HEK293 (cell line): ENCODE results near the gene ABCC3.
A peak's percentile ranks its signal among the peaks of the same experiment; 100 is the strongest.

Source experiments
- CTCF ChIA-PET: fragments of 350-600 bp; formaldehyde crosslinking; extraction: SDS; loops from one replicate; lab custom pipeline; 2021; ENCODE audit warnings: antibody characterized with exemption; lab: Yijun Ruan, JAX
- POLR2A ChIA-PET: fragments of 300-600 bp; formaldehyde crosslinking; extraction: SDS; loops from one replicate; lab custom pipeline; 2020; ENCODE audit warnings: antibody characterized with exemption, inconsistent platforms; lab: Yijun Ruan, JAX
- H3K27ac ChIP-seq: fragments of 200-500 bp; sonication (Bioruptor generic); 2 replicates; pipeline ENCODE4 v1.5.1; 2014; ENCODE audit warnings: low read depth, low read length, control low read depth, inconsistent platforms; ENCODE audit errors: extremely low read depth
- H3K36me3 ChIP-seq, 2 experiments: fragments of 200-500 bp in 1 of 2; sonication (Bioruptor generic) in 1 of 2; 1 replicate in 1 of 2; 2 replicates in 1 of 2; pipeline ENCODE4 v1.5.1; 2014 to 2017; ENCODE audit warnings: inconsistent platforms in 2 of 2, low read length in 2 of 2; ENCODE audit not compliant: control insufficient read depth in 2 of 2, insufficient read depth in 1 of 2
- H3K4me1 ChIP-seq: fragments of 200-500 bp; sonication (Bioruptor generic); 2 replicates; pipeline ENCODE4 v1.5.1; 2014; ENCODE audit warnings: mild to moderate bottlenecking, low read length, inconsistent platforms; ENCODE audit not compliant: control insufficient read depth, insufficient read depth
- H3K4me3 ChIP-seq: 2 replicates; pipeline ENCODE4 v1.5.1; 2011; ENCODE audit warnings: low read depth, mild to moderate bottlenecking, control low read depth, low read length, moderate library complexity
- H3K9me3 ChIP-seq: fragments of 200-500 bp; sonication (Bioruptor generic); 2 replicates; pipeline ENCODE4 v1.5.1; 2014; ENCODE audit warnings: low read depth, low read length, inconsistent platforms; ENCODE audit not compliant: control insufficient read depth, insufficient read depth
- EGR2 ChIP-seq: fragments of 450-650 bp; formaldehyde crosslinking; IDR thresholded peaks from 2 replicates; pipeline ENCODE4 v1.5.1; 2016; ENCODE audit warnings: low read depth, missing biosample characterization, missing genetic modification characterization
- IKZF3 ChIP-seq: fragments of 450-650 bp; IDR thresholded peaks from 2 replicates; pipeline ENCODE4 v1.5.0; 2018; ENCODE audit warnings: missing biosample characterization, mild to moderate bottlenecking, missing genetic modification characterization, moderate library complexity
- ZBTB20 ChIP-seq: fragments of 450-650 bp; formaldehyde crosslinking; IDR thresholded peaks from 2 replicates; pipeline ENCODE4 v1.5.1; 2016; ENCODE audit warnings: missing biosample characterization, missing genetic modification characterization
- ZFHX2 ChIP-seq: fragments of 450-650 bp; formaldehyde crosslinking; conservative IDR thresholded peaks from 2 replicates; pipeline ENCODE4 v1.5.1; 2016; ENCODE audit warnings: missing biosample characterization, missing genetic modification characterization
- ZNF157 ChIP-seq: fragments of 450-650 bp; formaldehyde crosslinking; IDR thresholded peaks from 2 replicates; pipeline ENCODE4 v1.5.1; 2016; ENCODE audit warnings: missing biosample characterization, missing genetic modification characterization
- ZNF2 ChIP-seq: fragments of 450-650 bp; formaldehyde crosslinking; IDR thresholded peaks from 2 replicates; pipeline ENCODE4 v1.5.1; 2016; ENCODE audit warnings: missing biosample characterization, missing genetic modification characterization
- ZNF341 ChIP-seq: fragments of 450-650 bp; formaldehyde crosslinking; IDR thresholded peaks from 2 replicates; pipeline ENCODE4; 2016; ENCODE audit warnings: low read depth, missing biosample characterization, missing genetic modification characterization
- ZNF350 ChIP-seq: fragments of 450-650 bp; formaldehyde crosslinking; IDR thresholded peaks from 2 replicates; pipeline ENCODE4 v1.5.0; 2017; ENCODE audit warnings: missing biosample characterization, mild to moderate bottlenecking, missing genetic modification characterization
- ZNF776 ChIP-seq: fragments of 450-650 bp; formaldehyde crosslinking; IDR thresholded peaks from 2 replicates; pipeline ENCODE4 v1.5.0; 2017; ENCODE audit warnings: missing biosample characterization, missing genetic modification characterization, borderline replicate concordance
- TF ChIP-seq, protein P1 (sequence below): fragments of 450-650 bp; formaldehyde crosslinking; conservative IDR thresholded peaks from 2 replicates; pipeline ENCODE4 v1.5.1; 2016; ENCODE audit warnings: low read depth, missing biosample characterization, missing genetic modification characterization
- TF ChIP-seq, protein P2 (sequence below): fragments of 450-650 bp; formaldehyde crosslinking; IDR thresholded peaks from 2 replicates; pipeline ENCODE4 v1.5.1; 2016; ENCODE audit warnings: missing biosample characterization, missing genetic modification characterization
- TF ChIP-seq, protein P3 (sequence below): fragments of 450-650 bp; formaldehyde crosslinking; IDR thresholded peaks from 2 replicates; pipeline ENCODE4 v1.5.1; 2017; ENCODE audit warnings: missing biosample characterization, missing genetic modification characterization

Gene ABCC3

DNA sequence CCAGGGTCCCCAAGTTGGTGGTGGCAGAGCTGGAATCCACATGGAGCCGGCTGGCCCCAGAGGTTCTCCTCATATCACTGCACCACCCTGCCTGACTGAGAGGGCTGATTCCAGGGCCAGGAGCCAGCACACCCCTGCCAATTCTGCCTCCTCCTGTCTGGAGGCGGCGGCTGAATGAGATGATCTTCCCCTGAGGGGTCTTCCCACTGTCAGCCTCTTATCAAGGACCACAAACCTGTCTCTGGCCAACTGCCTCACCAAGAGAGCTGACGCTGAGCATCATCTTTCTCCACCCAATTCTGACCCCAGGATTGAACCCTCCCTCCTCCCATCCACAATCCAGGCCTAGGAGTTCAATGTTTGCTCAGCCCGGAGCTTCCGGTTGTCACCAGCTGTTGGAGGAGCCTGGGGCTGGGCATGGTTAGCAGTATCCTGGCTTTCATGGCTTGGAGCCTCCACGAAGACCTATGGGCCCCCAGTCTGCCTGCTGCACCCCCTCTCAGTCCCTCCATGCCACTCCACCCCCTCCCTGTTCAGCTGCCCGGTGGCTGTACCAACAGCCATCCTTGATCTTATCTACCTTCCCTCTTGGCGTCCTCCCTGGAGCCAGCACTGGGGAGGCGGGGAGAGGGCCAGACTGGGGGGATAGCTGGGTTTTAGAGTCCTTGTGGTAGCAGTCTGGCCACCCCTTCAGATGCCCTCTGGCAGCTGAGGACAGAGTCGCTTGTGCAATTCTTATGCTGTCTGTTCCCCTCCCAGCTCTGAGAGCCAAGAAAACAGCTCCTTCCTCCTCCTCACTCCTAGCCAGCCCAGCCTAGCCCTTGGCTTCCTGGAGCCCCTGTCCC lies 25.6 kb downstream of the ABCC3 start:
- ChIA-PET CTCF (interaction anchor here (0.8 to 3.4 kb wide), 4 partner anchors 32 to 110 kb away, joined by 3 to 13 read pairs (median 6); no protein-coding TSS in a partner anchor), POLR2A (no interaction called here)
- no peaks in the 10 kb centered on the region for H3K36me3 ChIP-seq
- no peak overlapping the region for H3K4me3 ChIP-seq
- no peaks in the 10 kb centered on the region for H3K9me3 ChIP-seq
- no peak overlapping the region for H3K27ac ChIP-seq
- no peaks in the 10 kb centered on the region; the same call in 1 of the 2 replicates for H3K4me1 ChIP-seq
- no peak for TF ChIP-seq ZNF350 (tag by site-specific recombination)
- TF ChIP-seq EGR2, result peak; percentile 61; the same call in 1 of the 2 replicates
- peak; percentile 56; the same call in 1 of the 2 replicates for TF ChIP-seq ZFHX2 (tag by site-specific recombination)
- TF ChIP-seq ZBTB20 (tag by site-specific recombination), result 0 out of 2 replicates have a peak, but pooled peaks have one; percentile 31

DNA sequence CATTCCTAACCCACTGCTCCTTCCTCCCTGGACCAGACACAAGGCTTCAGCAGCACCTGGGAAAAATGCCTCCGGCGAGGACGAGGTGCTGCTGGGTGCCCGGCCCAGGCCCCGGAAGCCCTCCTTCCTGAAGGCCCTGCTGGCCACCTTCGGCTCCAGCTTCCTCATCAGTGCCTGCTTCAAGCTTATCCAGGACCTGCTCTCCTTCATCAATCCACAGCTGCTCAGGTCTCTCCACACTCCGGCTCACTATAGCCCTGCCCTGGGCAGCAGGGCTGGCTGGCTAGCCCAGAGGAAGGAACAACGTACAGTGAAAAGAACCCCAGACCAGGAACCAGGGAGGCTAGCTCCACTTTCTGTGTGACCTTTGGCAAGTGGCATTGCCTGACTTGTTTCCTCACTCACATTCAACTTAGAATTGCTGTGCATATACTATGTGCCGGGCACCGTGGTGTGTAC lies 26.2 kb downstream of the ABCC3 start:
- H3K9me3 ChIP-seq, result no peaks in the 10 kb centered on the region
- TF ChIP-seq, protein P1, sequence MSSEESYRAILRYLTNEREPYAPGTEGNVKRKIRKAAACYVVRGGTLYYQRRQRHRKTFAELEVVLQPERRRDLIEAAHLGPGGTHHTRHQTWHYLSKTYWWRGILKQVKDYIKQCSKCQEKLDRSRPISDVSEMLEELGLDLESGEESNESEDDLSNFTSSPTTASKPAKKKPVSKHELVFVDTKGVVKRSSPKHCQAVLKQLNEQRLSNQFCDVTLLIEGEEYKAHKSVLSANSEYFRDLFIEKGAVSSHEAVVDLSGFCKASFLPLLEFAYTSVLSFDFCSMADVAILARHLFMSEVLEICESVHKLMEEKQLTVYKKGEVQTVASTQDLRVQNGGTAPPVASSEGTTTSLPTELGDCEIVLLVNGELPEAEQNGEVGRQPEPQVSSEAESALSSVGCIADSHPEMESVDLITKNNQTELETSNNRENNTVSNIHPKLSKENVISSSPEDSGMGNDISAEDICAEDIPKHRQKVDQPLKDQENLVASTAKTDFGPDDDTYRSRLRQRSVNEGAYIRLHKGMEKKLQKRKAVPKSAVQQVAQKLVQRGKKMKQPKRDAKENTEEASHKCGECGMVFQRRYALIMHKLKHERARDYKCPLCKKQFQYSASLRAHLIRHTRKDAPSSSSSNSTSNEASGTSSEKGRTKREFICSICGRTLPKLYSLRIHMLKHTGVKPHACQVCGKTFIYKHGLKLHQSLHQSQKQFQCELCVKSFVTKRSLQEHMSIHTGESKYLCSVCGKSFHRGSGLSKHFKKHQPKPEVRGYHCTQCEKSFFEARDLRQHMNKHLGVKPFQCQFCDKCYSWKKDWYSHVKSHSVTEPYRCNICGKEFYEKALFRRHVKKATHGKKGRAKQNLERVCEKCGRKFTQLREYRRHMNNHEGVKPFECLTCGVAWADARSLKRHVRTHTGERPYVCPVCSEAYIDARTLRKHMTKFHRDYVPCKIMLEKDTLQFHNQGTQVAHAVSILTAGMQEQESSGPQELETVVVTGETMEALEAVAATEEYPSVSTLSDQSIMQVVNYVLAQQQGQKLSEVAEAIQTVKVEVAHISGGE (tag by site-specific recombination), result no peak
- no peak for TF ChIP-seq ZNF157 (tag by site-specific recombination)
- H3K4me3 ChIP-seq, result no peak overlapping the region
- POLR2A ChIA-PET, result interaction anchor here (0.7 to 1.3 kb wide), 2 partner anchors 9 to 13 kb away, joined by 3 to 4 read pairs; no protein-coding TSS in a partner anchor
- no peaks in the 10 kb centered on the region; the same call in 1 of the 2 replicates for H3K4me1 ChIP-seq
- H3K27ac ChIP-seq, result no peak overlapping the region
- CTCF ChIA-PET, result interaction anchor here (0.8 to 3.4 kb wide), 4 partner anchors 30 to 110 kb away, joined by 3 to 13 read pairs (median 5); no protein-coding TSS in a partner anchor
- H3K36me3 ChIP-seq, result no peaks in the 10 kb centered on the region

DNA sequence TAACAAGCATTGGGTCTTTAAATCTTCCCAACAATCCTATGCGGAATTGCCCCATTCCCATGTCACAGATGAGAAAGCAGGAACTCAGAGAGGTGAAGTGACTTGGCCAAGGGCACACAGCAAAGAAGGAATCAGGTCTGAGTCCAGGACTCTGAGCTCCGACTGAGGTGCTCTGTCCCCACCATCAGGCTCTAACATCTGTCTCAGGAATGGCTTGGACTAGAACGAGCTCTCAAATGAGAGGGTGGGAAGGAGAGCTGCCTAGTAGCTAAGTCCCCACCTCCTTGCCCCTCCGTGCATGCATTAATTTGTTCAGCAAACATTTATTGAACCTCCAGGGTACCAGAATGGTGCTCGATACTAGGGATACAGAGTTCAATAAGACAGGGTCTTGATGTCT lies 26.7 kb downstream of the ABCC3 start:
- no peak overlapping the region for H3K4me3 ChIP-seq
- CTCF ChIA-PET, result interaction anchor here (0.5 to 3.4 kb wide), 6 partner anchors 30 to 111 kb away, joined by 3 to 13 read pairs (median 5); no protein-coding TSS in a partner anchor
- H3K9me3 ChIP-seq, result no peaks in the 10 kb centered on the region
- no peak overlapping the region for H3K27ac ChIP-seq
- POLR2A ChIA-PET, result interaction anchor here (0.7 to 1.3 kb wide), 3 partner anchors 8 to 13 kb away, joined by 3 to 4 read pairs (median 4); no protein-coding TSS in a partner anchor
- H3K36me3 ChIP-seq, result no peaks in the 10 kb centered on the region
- TF ChIP-seq ZNF776 (tag by site-specific recombination), result no peak
- TF ChIP-seq ZNF2 (tag by site-specific recombination), result no peak
- TF ChIP-seq, protein P2, sequence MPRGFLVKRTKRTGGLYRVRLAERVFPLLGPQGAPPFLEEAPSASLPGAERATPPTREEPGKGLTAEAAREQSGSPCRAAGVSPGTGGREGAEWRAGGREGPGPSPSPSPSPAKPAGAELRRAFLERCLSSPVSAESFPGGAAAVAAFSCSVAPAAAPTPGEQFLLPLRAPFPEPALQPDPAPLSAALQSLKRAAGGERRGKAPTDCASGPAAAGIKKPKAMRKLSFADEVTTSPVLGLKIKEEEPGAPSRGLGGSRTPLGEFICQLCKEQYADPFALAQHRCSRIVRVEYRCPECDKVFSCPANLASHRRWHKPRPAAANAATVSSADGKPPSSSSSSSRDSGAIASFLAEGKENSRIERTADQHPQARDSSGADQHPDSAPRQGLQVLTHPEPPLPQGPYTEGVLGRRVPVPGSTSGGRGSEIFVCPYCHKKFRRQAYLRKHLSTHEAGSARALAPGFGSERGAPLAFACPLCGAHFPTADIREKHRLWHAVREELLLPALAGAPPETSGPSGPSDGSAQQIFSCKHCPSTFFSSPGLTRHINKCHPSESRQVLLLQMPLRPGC (tag by site-specific recombination), result no peak
- TF ChIP-seq IKZF3, result no peak
- no peak for TF ChIP-seq ZNF341 (tag by site-specific recombination)
- TF ChIP-seq ZFHX2 (tag by site-specific recombination), result no peak
- TF ChIP-seq, protein P3, sequence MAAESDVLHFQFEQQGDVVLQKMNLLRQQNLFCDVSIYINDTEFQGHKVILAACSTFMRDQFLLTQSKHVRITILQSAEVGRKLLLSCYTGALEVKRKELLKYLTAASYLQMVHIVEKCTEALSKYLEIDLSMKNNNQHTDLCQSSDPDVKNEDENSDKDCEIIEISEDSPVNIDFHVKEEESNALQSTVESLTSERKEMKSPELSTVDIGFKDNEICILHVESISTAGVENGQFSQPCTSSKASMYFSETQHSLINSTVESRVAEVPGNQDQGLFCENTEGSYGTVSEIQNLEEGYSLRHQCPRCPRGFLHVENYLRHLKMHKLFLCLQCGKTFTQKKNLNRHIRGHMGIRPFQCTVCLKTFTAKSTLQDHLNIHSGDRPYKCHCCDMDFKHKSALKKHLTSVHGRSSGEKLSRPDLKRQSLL, result no peak
- TF ChIP-seq, all 188 proteins: peak for 0
- H3K4me1 ChIP-seq, result no peaks in the 10 kb centered on the region; the same call in 1 of the 2 replicates
